HG03558 (cell line): Measurements from ENCODE around the gene CAVIN2.
"Not testable (repeated sequence)": the region's sequence is repeated elsewhere in the genome, so short reads cannot be mapped to it uniquely, and the experiment has no call there.

Experiments used
- ATAC-seq: cut with Tn5 transposase; IDR thresholded peaks from one replicate; pipeline ENCODE4 v1.9.1; 2021; ENCODE audit warnings: moderate number of reproducible peaks; ENCODE audit not compliant: unreplicated experiment; ENCODE audit errors: extremely low read depth

Gene CAVIN2

GRCh38 chr2:191806396-191806795 lies 40.5 kb downstream of the CAVIN2 start:
- no peak for ATAC-seq

GRCh38 chr2:191804766-191805165 lies 42.1 kb downstream of the CAVIN2 start:
- no peak for ATAC-seq

GRCh38 chr2:191803007-191803406 lies 43.9 kb downstream of the CAVIN2 start:
- ATAC-seq = no peak

GRCh38 chr2:191802180-191802579 lies 44.7 kb downstream of the CAVIN2 start:
- ATAC-seq = no peak

- no peak for ATAC-seq
Observed at GRCh38 chr2:191800874-191801273, 46.0 kb downstream of the CAVIN2 start.

GRCh38 chr2:191799526-191799925 lies 47.4 kb downstream of the CAVIN2 start:
- ATAC-seq = no peak

- no peak for ATAC-seq
Observed at GRCh38 chr2:191797942-191798876, 48.7 kb downstream of the CAVIN2 start.

GRCh38 chr2:191797500-191797899 lies 49.4 kb downstream of the CAVIN2 start:
- ATAC-seq = no peak

GRCh38 chr2:191795715-191796114 lies 51.2 kb downstream of the CAVIN2 start:
- no peak for ATAC-seq

GRCh38 chr2:191791953-191792560 lies 54.8 kb downstream of the CAVIN2 start:
- ATAC-seq = no peak

- ATAC-seq = no peak
Observed at GRCh38 chr2:191790737-191791136, 56.2 kb downstream of the CAVIN2 start.

GRCh38 chr2:191789796-191790195 lies 57.1 kb downstream of the CAVIN2 start:
- no peak for ATAC-seq

- no peak for ATAC-seq
Observed at GRCh38 chr2:191786694-191787093, 60.2 kb downstream of the CAVIN2 start.

GRCh38 chr2:191785651-191786050 lies 61.2 kb downstream of the CAVIN2 start:
- not testable (repeated sequence) for ATAC-seq
